H1 (cell line): Measurements from ENCODE around the gene VWF. TPM values are rescaled to one million over a fixed set of nuclear protein-coding genes. Genes with fewer than 3 reads are reported as not detected.

Source experiments
- CTCF ChIA-PET: fragments of 300-600 bp; sonication (Branson Sonifier 250); formaldehyde crosslinking; loops from one replicate; lab custom pipeline; 2021; ENCODE audit not compliant: partially characterized antibody; lab: Charles Lee
- POLR2A ChIA-PET: fragments of 300-600 bp; sonication (Branson Sonifier 250); formaldehyde crosslinking; loops from one replicate; lab custom pipeline; 2021; ENCODE audit warnings: inconsistent platforms; ENCODE audit not compliant: partially characterized antibody; lab: Charles Lee
- DNase-seq, 2 experiments: peaks; one replicate each; pipeline versions ENCODE4 v3.0.0 to v3.0.0-alpha.2; 2010 to 2022; ENCODE audit warnings: low spot score in 2 of 2, low read depth in 1 of 2, mixed read lengths in 1 of 2
- FAIRE-seq: peaks from 2 replicates; lab custom pipeline; 2011; peaks lifted over from hg19 to GRCh38; lab: Jason Lieb, UNC
- H2AFZ ChIP-seq: 2 replicates; pipeline ENCODE4 v1.8.1; 2012; ENCODE audit warnings: low read length, inconsistent platforms
- H2AK5ac ChIP-seq: 2 replicates; pipeline ENCODE4 v1.6.1; 2013; ENCODE audit warnings: low read depth, low read length
- H2BK120ac ChIP-seq: replicated peaks from 2 replicates; pipeline ENCODE3; 2013; ENCODE audit warnings: low read depth, low read length, inconsistent platforms
- H2BK12ac ChIP-seq: 2 replicates; pipeline ENCODE4 v1.6.1; 2013; ENCODE audit warnings: low read depth, low read length
- H2BK15ac ChIP-seq: 2 replicates; pipeline ENCODE4 v1.6.1; 2013; ENCODE audit warnings: low read length
- H2BK20ac ChIP-seq: 2 replicates; pipeline ENCODE4 v1.6.1; 2013; ENCODE audit warnings: low read length
- H2BK5ac ChIP-seq: 2 replicates; pipeline ENCODE4 v1.6.1; 2013; ENCODE audit warnings: low read depth, low read length
- H3K14ac ChIP-seq: 2 replicates; pipeline ENCODE4 v1.6.1; 2013; ENCODE audit warnings: inconsistent platforms; ENCODE audit not compliant: insufficient read length
- H3K18ac ChIP-seq: 2 replicates; pipeline ENCODE4 v1.6.1; 2013; ENCODE audit warnings: low read length; ENCODE audit errors: extremely low read depth
- H3K23ac ChIP-seq: 2 replicates; pipeline ENCODE4 v1.6.1; 2013; ENCODE audit warnings: inconsistent platforms; ENCODE audit not compliant: insufficient read length
- H3K23me2 ChIP-seq: 2 replicates; pipeline ENCODE4 v1.6.1; 2013; ENCODE audit warnings: low read depth, low read length
- H3K27ac ChIP-seq: 2 replicates; pipeline ENCODE4 v1.6.1; 2011; ENCODE audit warnings: low read depth, low read length, inconsistent platforms
- H3K27me3 ChIP-seq, 4 experiments: replicated peaks in 1 of 4; 1 replicate in 1 of 4; 2 replicates in 3 of 4; pipeline versions ENCODE4 v1.6.1 to v1.8.1; 2011 to 2013; ENCODE audit warnings: low read length in 3 of 4, mild to moderate bottlenecking in 3 of 4, inconsistent platforms in 2 of 4, mixed read lengths in 2 of 4, moderate library complexity in 1 of 4; ENCODE audit not compliant: control insufficient read depth in 3 of 4, insufficient read depth in 3 of 4; ENCODE audit errors: extremely low read depth in 1 of 4
- H3K36me3 ChIP-seq, 4 experiments: 2 replicates each; pipeline versions ENCODE4 v1.6.1 to v1.8.1; 2011 to 2013; ENCODE audit warnings: mild to moderate bottlenecking in 4 of 4, low read length in 3 of 4, moderate library complexity in 2 of 4, control low read depth in 1 of 4, inconsistent platforms in 1 of 4; ENCODE audit not compliant: insufficient read depth in 4 of 4, control insufficient read depth in 2 of 4
- H3K4ac ChIP-seq: replicated peaks from 2 replicates; pipeline ENCODE3; 2013; ENCODE audit warnings: low read length, low read depth, mixed read lengths, inconsistent platforms; ENCODE audit not compliant: insufficient read length
- H3K4me1 ChIP-seq, 4 experiments: replicated peaks in 1 of 4; 1 replicate in 1 of 4; 2 replicates in 3 of 4; pipeline versions ENCODE4 v1.6.1 to v1.8.1; 2011 to 2013; ENCODE audit warnings: low read length in 3 of 4, inconsistent platforms in 2 of 4, mixed read lengths in 1 of 4; ENCODE audit not compliant: insufficient read depth in 4 of 4, control insufficient read depth in 3 of 4
- H3K4me2 ChIP-seq, 2 experiments: 2 replicates each; pipeline versions ENCODE4 v1.6.1 to v1.8.1; 2011 to 2013; ENCODE audit warnings: low read depth in 2 of 2, low read length in 2 of 2, control low read depth in 1 of 2, inconsistent platforms in 1 of 2, mild to moderate bottlenecking in 1 of 2; ENCODE audit not compliant: insufficient read depth in 1 of 2
- H3K4me3 ChIP-seq, 4 experiments: fragments of 200-600, 300-600 bp in 1 of 4; sonication (generic), shearing (Covaris generic), sonication (Bioruptor Twin) in 1 of 4; 2 replicates each; pipeline versions ENCODE4 v1.5.1 to v1.8.1; 2011 to 2016; ENCODE audit warnings: low read length in 4 of 4, low read depth in 3 of 4, control low read depth in 2 of 4, inconsistent platforms in 2 of 4, mild to moderate bottlenecking in 2 of 4, mixed read lengths in 1 of 4, moderate library complexity in 1 of 4; ENCODE audit not compliant: insufficient read depth in 2 of 4; ENCODE audit errors: extremely low read depth in 1 of 4
- H3K56ac ChIP-seq: replicated peaks from 2 replicates; pipeline ENCODE3; 2013; ENCODE audit warnings: low read depth, mild to moderate bottlenecking, mixed read lengths, low read length, inconsistent platforms; ENCODE audit not compliant: insufficient read length
- H3K79me1 ChIP-seq: 2 replicates; pipeline ENCODE4 v1.6.1; 2013; ENCODE audit warnings: low read depth, low read length, control low read depth
- H3K79me2 ChIP-seq, 2 experiments: 2 replicates each; pipeline versions ENCODE4 v1.6.1 to v1.8.1; 2012 to 2013; ENCODE audit warnings: low read length in 2 of 2, mild to moderate bottlenecking in 2 of 2, inconsistent platforms in 1 of 2; ENCODE audit not compliant: insufficient read depth in 2 of 2, control insufficient read depth in 1 of 2
- H3K9ac ChIP-seq, 4 experiments: replicated peaks in 1 of 4; 1 replicate in 1 of 4; 2 replicates in 3 of 4; pipeline versions ENCODE4 v1.6.1 to v1.8.1; 2011 to 2013; ENCODE audit warnings: low read depth in 3 of 4, low read length in 3 of 4, control low read depth in 2 of 4, mild to moderate bottlenecking in 2 of 4, moderate library complexity in 2 of 4, inconsistent platforms in 1 of 4; ENCODE audit errors: extremely low read depth in 1 of 4
- H3K9me3 ChIP-seq, 2 experiments: 2 replicates each; pipeline versions ENCODE4 v1.6.1 to v1.8.1; 2012 to 2013; ENCODE audit warnings: mild to moderate bottlenecking in 2 of 2, moderate library complexity in 2 of 2, control low read depth in 1 of 2, inconsistent platforms in 1 of 2, low read depth in 1 of 2, low read length in 1 of 2, mixed read lengths in 1 of 2; ENCODE audit not compliant: insufficient read depth in 2 of 2
- H4K20me1 ChIP-seq, 2 experiments: replicated peaks in 1 of 2; 2 replicates each; pipeline versions ENCODE3 to v1.8.1; 2011 to 2013; ENCODE audit warnings: inconsistent platforms in 2 of 2, low read length in 2 of 2, mild to moderate bottlenecking in 1 of 2; ENCODE audit not compliant: insufficient read depth in 2 of 2, control insufficient read depth in 1 of 2
- H4K5ac ChIP-seq: 2 replicates; pipeline ENCODE4 v1.6.1; 2013; ENCODE audit warnings: low read length, low read depth, mixed read lengths, inconsistent platforms; ENCODE audit not compliant: insufficient read length
- H4K8ac ChIP-seq: 2 replicates; pipeline ENCODE4 v1.8.0; 2013; ENCODE audit warnings: mild to moderate bottlenecking, moderate library complexity, low read length, inconsistent platforms; ENCODE audit not compliant: insufficient read depth; ENCODE audit errors: extremely low read depth
- H4K91ac ChIP-seq: replicated peaks from 2 replicates; pipeline ENCODE3; 2013; ENCODE audit warnings: low read length, mixed read lengths, inconsistent platforms; ENCODE audit not compliant: insufficient read length
- BCL11A ChIP-seq, 2 experiments: IDR thresholded peaks; one replicate each; pipeline ENCODE4 v1.6.1; 2011; ENCODE audit warnings: low read depth in 2 of 2, low read length in 2 of 2, mild to moderate bottlenecking in 2 of 2
- JUND ChIP-seq: IDR thresholded peaks from 2 replicates; pipeline ENCODE4 v1.6.1; 2011; ENCODE audit warnings: mild to moderate bottlenecking, improper control_type of control experiment, low read length
- KDM1A ChIP-seq: fragments of 200-600, 300-600 bp; sonication (generic); IDR thresholded peaks from 2 replicates; pipeline ENCODE4 v1.7.1; 2016; ENCODE audit warnings: mild to moderate bottlenecking, low read length, borderline replicate concordance
- RAD21 ChIP-seq, 2 experiments: IDR thresholded peaks in 1 of 2; conservative IDR thresholded peaks in 1 of 2; 2 replicates each; pipeline ENCODE4 v1.6.1; 2011; ENCODE audit warnings: low read depth in 2 of 2, low read length in 2 of 2, improper control_type of control experiment in 1 of 2, inconsistent platforms in 1 of 2, mild to moderate bottlenecking in 1 of 2, moderate library complexity in 1 of 2
- SIX5 ChIP-seq: IDR thresholded peaks from 2 replicates; pipeline ENCODE4 v1.6.1; 2011; ENCODE audit warnings: mild to moderate bottlenecking, low read depth, low read length
- SP2 ChIP-seq: IDR thresholded peaks from 2 replicates; pipeline ENCODE4 v1.6.1; 2012; ENCODE audit warnings: mild to moderate bottlenecking, low read length, inconsistent platforms
- TCF12 ChIP-seq: IDR thresholded peaks from 2 replicates; pipeline ENCODE4 v1.6.1; 2011; ENCODE audit warnings: low read depth, mild to moderate bottlenecking, low read length
- WGBS, 2 experiments: shearing (Covaris generic) in 1 of 2; methylation state at CpG; one replicate each; pipeline versions ENCODE4 v1.1.6 to v1.1.7; 2013 to 2015; ENCODE audit warnings: low lambda C conversion rate in 2 of 2, mixed read lengths in 2 of 2, inconsistent platforms in 1 of 2, low coverage in 1 of 2, missing lambda C conversion rate in 1 of 2; ENCODE audit not compliant: insufficient replicate concordance in 2 of 2, insufficient coverage in 1 of 2, insufficient read length in 1 of 2; ENCODE audit errors: extremely low coverage in 1 of 2, missing lambda C conversion rate in 1 of 2; 5-methylcytosine and 5-hydroxymethylcytosine counted together
- polyA plus RNA-seq, 7 experiments: library from polyadenylated mRNA; depleted of rRNA in 3 of 7; stranded (reverse) in 5 of 7; unstranded in 2 of 7; fragments of >200 nt in 5 of 7; fragments of 200-250 nt in 2 of 7; gene quantifications; 1 replicate in 5 of 7; 2 replicates in 1 of 7; 4 replicates in 1 of 7; pipeline versions ENCODE4 v1.2.1 to v1.2.3, GENCODE V29; 2011 to 2013; ENCODE audit warnings: missing spikeins in 2 of 7, mixed read lengths in 2 of 7
- total RNA-seq: library from RNA; stranded (reverse); fragmentation: NEBNext Ultra II Directional; extraction: Animal tissue kit (Norgen Biotek cat#: 25700); gene quantifications from 2 replicates; pipeline ENCODE4 v1.2.1, GENCODE V29; 2021
- TF ChIP-seq, protein P1 (sequence below), 3 experiments: IDR thresholded peaks; 1 replicate in 2 of 3; 2 replicates in 1 of 3; pipeline versions ENCODE4 v1.5.1 to v1.6.1; 2011; ENCODE audit warnings: low read length in 3 of 3, mild to moderate bottlenecking in 3 of 3, inconsistent platforms in 2 of 3, low read depth in 1 of 3, moderate library complexity in 1 of 3; ENCODE audit not compliant: insufficient read depth in 1 of 3; ENCODE audit errors: control extremely low read depth in 1 of 3

VWF gene
- total and polyA plus RNA-seq, 2 of the 8 experiments (the other 6 are each of a cell fraction or from before 2014, with no cell fraction given), result 0.39 to 0.60 TPM

DNA sequence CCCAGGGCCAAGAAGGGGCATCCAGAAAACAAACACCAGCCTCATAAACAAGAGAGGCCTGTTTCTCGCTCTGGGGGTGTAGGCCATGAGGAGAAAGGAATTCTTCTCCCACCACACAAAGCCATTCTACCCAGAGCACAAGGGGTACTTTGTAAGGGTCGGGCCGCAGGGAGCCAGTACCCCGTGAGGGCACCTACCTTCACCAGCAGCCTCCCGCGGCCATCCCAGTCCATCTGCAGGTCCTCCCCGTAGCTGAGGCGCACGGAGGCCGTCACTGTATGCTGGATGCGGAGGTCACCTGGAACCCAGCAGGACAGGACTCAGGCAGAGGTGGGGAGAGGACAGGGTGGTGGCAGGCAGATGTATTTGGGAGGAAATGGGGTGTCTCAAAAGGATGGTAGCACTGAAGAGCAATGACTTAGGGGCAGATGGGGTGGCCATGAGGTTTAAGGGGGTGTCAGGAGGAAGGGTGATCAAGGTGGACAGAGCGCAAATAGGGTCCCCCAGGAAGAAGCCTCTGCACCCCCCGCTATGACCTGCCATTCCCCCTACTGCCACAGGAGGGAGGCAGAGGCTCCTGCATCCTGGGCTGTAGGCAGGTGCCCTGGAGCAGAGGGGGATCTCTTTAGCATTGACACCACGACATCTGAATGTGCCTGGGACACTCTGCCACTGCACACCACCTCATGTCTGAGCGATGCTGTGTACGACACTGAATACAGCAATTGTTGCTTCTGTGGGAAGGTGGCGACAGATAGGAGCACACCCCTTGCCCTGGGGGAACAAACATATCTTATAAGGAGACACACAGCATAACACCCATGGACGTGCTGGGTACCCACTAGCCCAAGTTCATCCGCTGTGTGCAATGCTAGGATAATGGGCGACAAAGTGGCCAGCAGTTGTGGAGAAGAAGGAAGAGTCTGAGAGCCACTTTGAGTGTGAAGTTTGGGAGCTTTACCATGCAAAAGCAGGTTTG lies 61.4 kb downstream of the VWF start:
- POLR2A ChIA-PET, result no interaction called here
- Histone ChIP-seq H2AFZ (no peak overlapping the region), H2BK5ac (0 out of 2 replicates have a peak overlapping the region, but pooled peaks have one; percentile 37), H3K9ac (no peak overlapping the region), H3K4ac (peak overlapping the region; percentile 16), H2BK15ac (peak overlapping the region; percentile 2; the same call in 1 of the 2 replicates), H4K8ac (peak overlapping the region; percentile 81; the same call in 1 of the 2 replicates), H4K5ac (no peak overlapping the region), H2BK12ac (peak overlapping the region; percentile 82; the same call in 1 of the 2 replicates), H3K27ac (no peak overlapping the region), H2BK120ac (no peak overlapping the region), H3K14ac (no peak overlapping the region), H3K79me1 (no peaks in the 10 kb centered on the region), H2BK20ac (no peak overlapping the region), H3K9me3 (no peaks in the 10 kb centered on the region), H2AK5ac (no peak overlapping the region), H3K4me2 (no peak overlapping the region), H3K18ac (no peak overlapping the region), H4K20me1 (no peaks in the 10 kb centered on the region), H3K4me3 (no peak overlapping the region), H3K56ac (no peak overlapping the region), H3K23me2 (no peaks in the 10 kb centered on the region), H3K36me3 (no peaks in the 10 kb centered on the region), H3K79me2 (no peaks in the 10 kb centered on the region), H4K91ac (no peak overlapping the region), H3K4me1 (peaks cover 7 to 9% (median 7%) of the 10 kb centered on the region in 4 experiments), H3K23ac (no peak overlapping the region), H3K27me3 (peaks cover 0 to 3% (median 0%) of the 10 kb centered on the region in 4 experiments; a peak in 1 of 7 replicates)
- FAIRE-seq (peak; percentile 58), DNase-seq (peak in 1 of 2 experiments; percentile 90)
- 63% methylated on average over 20 of the region's 20 CpGs; no CpG with 5 or more reads in 1 of the 2 experiments for WGBS, 2 experiments
- CTCF ChIA-PET, result interaction anchor here (0.7 to 12.1 kb wide), 15 partner anchors 9 to 232 kb away, joined by 3 to 130 read pairs (median 7); no protein-coding TSS in a partner anchor
- TF ChIP-seq JUND (0 out of 2 replicates have a peak, but pooled peaks have one; percentile 5), TCF12 (0 out of 2 replicates have a peak, but pooled peaks have one; percentile 22), BCL11A (IDR thresholded peaks at IDR 0.05; ENCODE audit: low read depth in 2 of 2, low read length in 2 of 2) (no peak), SP2 (no peak), RAD21 (IDR thresholded peaks at IDR 0.05 in 1 of 2, conservative IDR thresholded peaks at IDR 0.05 in 1 of 2; ENCODE audit: low read depth in 2 of 2, low read length in 2 of 2) (peak; percentile 97), KDM1A (no peak), SIX5 (no peak)
- TF ChIP-seq, protein P1, sequence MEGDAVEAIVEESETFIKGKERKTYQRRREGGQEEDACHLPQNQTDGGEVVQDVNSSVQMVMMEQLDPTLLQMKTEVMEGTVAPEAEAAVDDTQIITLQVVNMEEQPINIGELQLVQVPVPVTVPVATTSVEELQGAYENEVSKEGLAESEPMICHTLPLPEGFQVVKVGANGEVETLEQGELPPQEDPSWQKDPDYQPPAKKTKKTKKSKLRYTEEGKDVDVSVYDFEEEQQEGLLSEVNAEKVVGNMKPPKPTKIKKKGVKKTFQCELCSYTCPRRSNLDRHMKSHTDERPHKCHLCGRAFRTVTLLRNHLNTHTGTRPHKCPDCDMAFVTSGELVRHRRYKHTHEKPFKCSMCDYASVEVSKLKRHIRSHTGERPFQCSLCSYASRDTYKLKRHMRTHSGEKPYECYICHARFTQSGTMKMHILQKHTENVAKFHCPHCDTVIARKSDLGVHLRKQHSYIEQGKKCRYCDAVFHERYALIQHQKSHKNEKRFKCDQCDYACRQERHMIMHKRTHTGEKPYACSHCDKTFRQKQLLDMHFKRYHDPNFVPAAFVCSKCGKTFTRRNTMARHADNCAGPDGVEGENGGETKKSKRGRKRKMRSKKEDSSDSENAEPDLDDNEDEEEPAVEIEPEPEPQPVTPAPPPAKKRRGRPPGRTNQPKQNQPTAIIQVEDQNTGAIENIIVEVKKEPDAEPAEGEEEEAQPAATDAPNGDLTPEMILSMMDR (IDR thresholded peaks at IDR 0.05; ENCODE audit: control extremely low read depth in 1 of 3, insufficient read depth in 1 of 3, low read depth in 1 of 3, low read length in 3 of 3), result peak; percentile 92 to 99 (median 98)
